ENCODE measurements around the gene HMGCL. TPM values are rescaled to one million over a fixed set of nuclear protein-coding genes. Genes with fewer than 3 reads are reported as not detected.
A peak's percentile ranks its signal among the peaks of the same experiment; 100 is the strongest.

The HMGCL gene
- total and polyA plus RNA-seq, 9 donors, result 14.3 to 41.4 (median 25.9) TPM

DNA sequence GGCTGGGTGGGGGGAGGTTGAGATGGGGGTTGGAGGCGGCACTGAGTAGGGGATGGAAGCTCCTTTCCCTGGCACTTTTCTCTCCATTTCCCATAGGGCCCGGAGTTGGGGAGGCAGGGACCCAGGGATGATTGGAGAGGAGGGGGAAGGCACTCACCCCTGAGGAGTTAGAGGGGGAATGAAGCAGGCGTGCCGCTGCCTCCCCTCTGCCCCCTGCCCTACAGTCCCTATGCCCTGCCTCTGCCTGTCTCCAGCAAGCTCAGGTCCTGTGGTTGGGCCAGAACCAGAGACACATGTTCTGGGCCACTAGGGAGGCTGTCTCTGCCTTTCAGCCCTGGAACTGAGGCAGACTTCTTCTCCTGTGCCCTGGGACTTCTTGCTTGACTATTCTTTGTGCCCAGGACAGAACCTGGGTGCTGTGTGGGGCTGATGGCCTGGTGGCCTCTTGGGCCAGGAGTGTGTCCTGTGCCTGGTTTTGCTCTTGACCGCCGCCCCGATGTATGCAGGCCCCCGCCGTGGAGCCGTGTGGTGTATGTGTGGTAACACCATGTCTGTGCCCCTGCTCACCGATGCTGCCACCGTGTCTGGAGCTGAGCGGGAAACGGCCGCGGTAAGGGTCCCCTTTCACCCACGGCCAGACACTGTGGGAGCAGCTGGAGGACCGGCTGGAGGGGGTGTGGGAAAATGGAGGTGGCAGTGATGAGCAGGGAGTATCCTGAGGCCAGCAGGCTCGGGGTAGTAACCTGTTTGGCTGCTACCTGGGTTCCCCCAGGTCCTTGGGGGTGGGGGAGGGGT, 32.9 kb downstream of the HMGCL start:
- Histone ChIP-seq H3K4me3 (peak overlapping the region; percentile 84), H3K27me3 (no peaks in the 10 kb centered on the region), H3K4me1 (ENCODE audit: insufficient read depth) (peaks cover 27% of the 10 kb centered on the region), H3K9me3 (no peaks in the 10 kb centered on the region), H3K27ac (peak overlapping the region; percentile 17 to 40), H3K36me3 (no peaks in the 10 kb centered on the region)
- DNase-seq, result peak in 1 of 5 donors; percentile 38
- TF ChIP-seq EP300 (IDR thresholded peaks at IDR 0.05), result no peak
- TF ChIP-seq, protein P1, sequence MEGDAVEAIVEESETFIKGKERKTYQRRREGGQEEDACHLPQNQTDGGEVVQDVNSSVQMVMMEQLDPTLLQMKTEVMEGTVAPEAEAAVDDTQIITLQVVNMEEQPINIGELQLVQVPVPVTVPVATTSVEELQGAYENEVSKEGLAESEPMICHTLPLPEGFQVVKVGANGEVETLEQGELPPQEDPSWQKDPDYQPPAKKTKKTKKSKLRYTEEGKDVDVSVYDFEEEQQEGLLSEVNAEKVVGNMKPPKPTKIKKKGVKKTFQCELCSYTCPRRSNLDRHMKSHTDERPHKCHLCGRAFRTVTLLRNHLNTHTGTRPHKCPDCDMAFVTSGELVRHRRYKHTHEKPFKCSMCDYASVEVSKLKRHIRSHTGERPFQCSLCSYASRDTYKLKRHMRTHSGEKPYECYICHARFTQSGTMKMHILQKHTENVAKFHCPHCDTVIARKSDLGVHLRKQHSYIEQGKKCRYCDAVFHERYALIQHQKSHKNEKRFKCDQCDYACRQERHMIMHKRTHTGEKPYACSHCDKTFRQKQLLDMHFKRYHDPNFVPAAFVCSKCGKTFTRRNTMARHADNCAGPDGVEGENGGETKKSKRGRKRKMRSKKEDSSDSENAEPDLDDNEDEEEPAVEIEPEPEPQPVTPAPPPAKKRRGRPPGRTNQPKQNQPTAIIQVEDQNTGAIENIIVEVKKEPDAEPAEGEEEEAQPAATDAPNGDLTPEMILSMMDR (IDR thresholded peaks at IDR 0.05), result no peak
- TF ChIP-seq POLR2A (IDR thresholded peaks at IDR 0.05), result no peak
- intact Hi-C loops (cut with DNase I), result no loop called here
- 61 to 71% (median 62%) methylated on average over 17 to 19 of the region's 19 CpGs for WGBS, 3 donors

DNA sequence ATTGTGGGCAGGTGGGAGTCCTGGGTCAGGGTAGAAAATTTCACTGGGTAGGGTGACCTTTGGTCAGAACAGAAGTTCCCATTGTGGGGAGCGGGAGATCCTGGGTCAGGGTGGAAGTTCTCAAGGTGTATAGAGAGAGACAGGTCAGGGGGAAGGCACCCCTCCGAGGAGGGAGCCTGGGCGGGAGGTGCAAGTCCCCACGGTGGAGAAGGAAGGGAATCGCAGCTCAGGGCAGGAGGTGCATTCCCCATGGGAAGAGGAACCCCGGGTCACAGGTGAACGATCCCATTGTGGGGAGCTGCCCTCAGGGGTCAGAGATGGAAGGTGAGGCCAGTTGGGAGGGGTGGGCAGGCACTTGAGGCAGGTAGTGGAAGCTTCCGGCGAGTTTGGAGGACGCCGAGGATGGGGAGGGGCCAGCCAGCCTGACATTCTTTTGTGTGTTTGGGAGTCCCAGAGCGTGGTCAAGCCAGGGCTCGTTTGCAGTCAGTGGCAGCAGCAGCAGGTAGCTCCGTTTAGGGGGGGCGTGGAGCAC, 33.6 kb downstream of the HMGCL start:
- peak in 3 of 5 donors; percentile 36 to 51 (median 49) for DNase-seq
- no peak for TF ChIP-seq POLR2A (IDR thresholded peaks at IDR 0.05)

DNA sequence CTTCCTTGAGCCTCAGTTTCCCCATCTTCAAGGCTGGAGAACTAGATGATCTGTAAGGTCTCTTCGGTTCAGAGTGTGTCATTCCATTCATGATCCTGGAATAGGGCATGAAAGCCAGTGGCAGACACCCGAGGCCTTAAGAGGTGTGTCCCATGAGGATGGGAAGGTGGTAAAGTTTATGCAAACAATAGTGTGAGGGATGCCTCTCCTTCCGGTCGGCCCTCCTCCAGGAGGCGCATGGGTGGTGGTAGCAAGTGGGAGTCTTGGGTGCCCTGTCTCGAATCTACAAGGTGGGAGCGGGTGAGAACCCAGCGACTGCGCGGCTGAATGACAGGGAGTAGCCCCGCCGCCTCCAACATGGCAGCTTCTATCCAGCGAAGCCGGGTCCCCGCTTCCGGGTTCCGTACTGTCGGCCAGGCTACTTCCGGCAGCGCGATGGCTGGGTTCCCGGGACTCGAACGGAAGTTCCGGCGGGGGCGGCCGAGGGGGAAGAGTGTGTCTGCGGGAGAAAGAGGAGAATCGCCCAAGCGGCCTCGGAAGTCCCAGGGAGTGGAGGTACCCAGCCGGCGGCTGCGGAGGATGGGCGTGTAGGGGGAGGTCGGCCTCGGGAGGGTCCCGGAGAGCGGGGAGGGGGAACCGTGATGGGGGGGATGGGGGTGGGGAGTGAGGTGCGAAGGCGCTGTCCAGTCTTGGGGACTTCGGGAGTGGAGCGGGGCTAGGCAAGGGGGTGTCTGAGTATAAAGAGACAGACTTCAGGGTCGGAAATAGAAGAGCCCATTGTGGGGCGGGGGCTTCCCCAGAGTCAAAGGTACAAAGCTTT, 34.3 kb downstream of the HMGCL start, which contains the start of gene LYPLA2:
Gene LYPLA2, plus strand, starts transcription at position 450 of the 820 bp plus-strand sequence. CDS start 1,538 bp downstream, outside the sequence.
- peak within 1 kb of the TSS; percentile 84 for H3K4me3 ChIP-seq
- TF ChIP-seq, protein P1 (IDR thresholded peaks at IDR 0.05), result no peak
- TF ChIP-seq POLR2A (IDR thresholded peaks at IDR 0.05) (peak; percentile 26), EP300 (IDR thresholded peaks at IDR 0.05) (no peak)
- peak; percentile 93 to 96 (median 93) for DNase-seq
- H3K27ac ChIP-seq, result peak within 1 kb of the TSS; percentile 27 to 40
- H3K27me3 ChIP-seq, result no peaks in the 10 kb centered on the region
- no peaks in the 10 kb centered on the region for H3K9me3 ChIP-seq
- intact Hi-C loops (cut with DNase I), result no loop called here
- no peaks in the 10 kb centered on the region for H3K36me3 ChIP-seq
- 1 to 2% (median 1%) methylated on average over 46 to 47 of the region's 47 CpGs for WGBS, 3 donors
- peaks cover 19% of the 10 kb centered on the region for H3K4me1 ChIP-seq (ENCODE audit: insufficient read depth)

More for the DNA sequence above, 33.6 kb downstream of the HMGCL start:
- Histone ChIP-seq H3K36me3 (no peaks in the 10 kb centered on the region), H3K27ac (peak overlapping the region; percentile 27 to 40), H3K4me1 (ENCODE audit: insufficient read depth) (peaks cover 24% of the 10 kb centered on the region), H3K4me3 (peak overlapping the region; percentile 84), H3K27me3 (no peaks in the 10 kb centered on the region), H3K9me3 (no peaks in the 10 kb centered on the region)
- intact Hi-C loops (cut with DNase I), result no loop called here
- 0 to 2% (median 0%) methylated on average over 13 to 15 of the region's 15 CpGs for WGBS, 3 donors

DNA sequence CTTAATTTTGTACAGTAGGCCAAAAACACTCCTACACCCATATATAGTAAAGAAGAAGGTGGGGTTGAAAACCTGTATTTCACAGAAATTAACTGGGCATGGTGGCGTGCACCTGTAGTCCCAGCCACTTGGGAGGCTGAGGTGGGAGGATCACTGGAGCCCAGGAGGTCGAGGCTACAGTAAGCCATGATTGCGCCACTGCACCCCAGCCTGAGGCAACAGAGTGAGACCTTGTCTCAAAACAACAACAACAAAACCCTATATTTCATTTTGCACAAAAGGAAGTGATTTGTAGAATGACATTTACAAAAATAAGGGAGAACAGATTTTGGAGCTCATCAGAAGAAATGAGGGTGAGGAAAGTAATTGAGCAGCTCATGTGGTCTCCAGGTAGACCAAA, 36.5 kb downstream of the HMGCL start:
- WGBS, 3 donors, result 91 to 96% (median 94%) methylated on average over 3 of the region's 3 CpGs
- Histone ChIP-seq H3K4me1 (ENCODE audit: insufficient read depth) (peaks cover 16% of the 10 kb centered on the region), H3K4me3 (no peak overlapping the region), H3K27ac (no peak overlapping the region), H3K9me3 (no peaks in the 10 kb centered on the region), H3K36me3 (no peaks in the 10 kb centered on the region), H3K27me3 (no peaks in the 10 kb centered on the region)
- TF ChIP-seq POLR2A (IDR thresholded peaks at IDR 0.05) (no peak), EP300 (IDR thresholded peaks at IDR 0.05) (no peak)
- TF ChIP-seq, protein P1 (IDR thresholded peaks at IDR 0.05), result no peak
- DNase-seq, result no peak
- intact Hi-C loops (cut with DNase I), result no loop called here
